Colonic mucosa (tissue), 4 donors: ENCODE measurements around the gene LRRC3C. TPM values are rescaled to one million over a fixed set of nuclear protein-coding genes. Genes with fewer than 3 reads are reported as not detected.
A peak's percentile ranks its signal among the peaks of the same experiment; 100 is the strongest.
"Not testable (repeated sequence)": the region's sequence is repeated elsewhere in the genome, so short reads cannot be mapped to it uniquely, and the experiment has no call there.

Experiments used
- DNase-seq: peaks from one replicate; pipeline ENCODE4 v3.0.0-alpha.2; 2020
- H3K27ac ChIP-seq: fragments of 200-600 bp; one replicate; pipeline ENCODE4 v1.8.0; 2021
- H3K27me3 ChIP-seq: fragments of 200-600 bp; one replicate; pipeline ENCODE4 v1.8.0; 2021
- H3K36me3 ChIP-seq: fragments of 200-600 bp; one replicate; pipeline ENCODE4 v1.8.0; 2021
- H3K4me1 ChIP-seq: fragments of 200-600 bp; one replicate; pipeline ENCODE4 v1.8.0; 2021; ENCODE audit warnings: mild to moderate bottlenecking
- H3K4me3 ChIP-seq: fragments of 200-600 bp; one replicate; pipeline ENCODE4 v1.8.0; 2021
- H3K9ac ChIP-seq, 2 donors: one replicate each; pipeline ENCODE4 v1.7.0; 2013; ENCODE audit warnings: control low read depth in 2 of 2, low read depth in 2 of 2, low read length in 2 of 2
- H3K9me3 ChIP-seq: fragments of 200-600 bp; one replicate; pipeline ENCODE4 v1.8.0; 2021
- intact Hi-C: fragments of 100-400 bp; cut with DNase I; formaldehyde crosslinking; loops from one replicate; pipeline ENCODE4 v1.14.1; 2022
- total RNA-seq, 2 donors: library from RNA; stranded (reverse); fragmentation: NEBNext Ultra II Directional in 1 of 2; extraction: Animal tissue kit (Norgen Biotek cat#: 25700) in 1 of 2; gene quantifications; one replicate each; pipeline ENCODE4 v1.2.1, GENCODE V29; 2021
- TF ChIP-seq, protein P1 (sequence below): fragments of 200-600 bp; IDR thresholded peaks from one replicate; pipeline ENCODE4 v1.8.0; 2022; ENCODE audit warnings: antibody characterized with exemption, mild to moderate bottlenecking
- donor health status: healthy.
- donor health status: DM: no; HTN: no; CAD: no.
- donor health status: DM: no; HTN: no; CAD: no.

Gene LRRC3C
- total RNA-seq, 2 donors from 2014 or later, result not detected

- DNase-seq, result no peak
- no peak overlapping the region for H3K9ac ChIP-seq
- H3K27ac ChIP-seq, result no peak overlapping the region
- TF ChIP-seq, protein P1, sequence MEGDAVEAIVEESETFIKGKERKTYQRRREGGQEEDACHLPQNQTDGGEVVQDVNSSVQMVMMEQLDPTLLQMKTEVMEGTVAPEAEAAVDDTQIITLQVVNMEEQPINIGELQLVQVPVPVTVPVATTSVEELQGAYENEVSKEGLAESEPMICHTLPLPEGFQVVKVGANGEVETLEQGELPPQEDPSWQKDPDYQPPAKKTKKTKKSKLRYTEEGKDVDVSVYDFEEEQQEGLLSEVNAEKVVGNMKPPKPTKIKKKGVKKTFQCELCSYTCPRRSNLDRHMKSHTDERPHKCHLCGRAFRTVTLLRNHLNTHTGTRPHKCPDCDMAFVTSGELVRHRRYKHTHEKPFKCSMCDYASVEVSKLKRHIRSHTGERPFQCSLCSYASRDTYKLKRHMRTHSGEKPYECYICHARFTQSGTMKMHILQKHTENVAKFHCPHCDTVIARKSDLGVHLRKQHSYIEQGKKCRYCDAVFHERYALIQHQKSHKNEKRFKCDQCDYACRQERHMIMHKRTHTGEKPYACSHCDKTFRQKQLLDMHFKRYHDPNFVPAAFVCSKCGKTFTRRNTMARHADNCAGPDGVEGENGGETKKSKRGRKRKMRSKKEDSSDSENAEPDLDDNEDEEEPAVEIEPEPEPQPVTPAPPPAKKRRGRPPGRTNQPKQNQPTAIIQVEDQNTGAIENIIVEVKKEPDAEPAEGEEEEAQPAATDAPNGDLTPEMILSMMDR, result no peak
- intact Hi-C loops, result no loop called here
- no peak overlapping the region for H3K4me3 ChIP-seq
- no peaks in the 10 kb centered on the region for H3K9me3 ChIP-seq
- H3K4me1 ChIP-seq, result no peaks in the 10 kb centered on the region
- H3K36me3 ChIP-seq, result no peaks in the 10 kb centered on the region
- no peaks in the 10 kb centered on the region for H3K27me3 ChIP-seq
These were observed 16.8 kb downstream of the LRRC3C start for GRCh38 chr17:39944393-39944711.

- Histone ChIP-seq H3K9me3 (no peaks in the 10 kb centered on the region), H3K9ac (no peak overlapping the region), H3K4me1 (no peaks in the 10 kb centered on the region), H3K36me3 (no peaks in the 10 kb centered on the region), H3K4me3 (no peak overlapping the region), H3K27me3 (no peaks in the 10 kb centered on the region), H3K27ac (no peak overlapping the region)
- intact Hi-C loops, result no loop called here
- DNase-seq, result no peak
- TF ChIP-seq, protein P1, result no peak
These were observed 19.2 kb downstream of the LRRC3C start for GRCh38 chr17:39946551-39947330.

DNA sequence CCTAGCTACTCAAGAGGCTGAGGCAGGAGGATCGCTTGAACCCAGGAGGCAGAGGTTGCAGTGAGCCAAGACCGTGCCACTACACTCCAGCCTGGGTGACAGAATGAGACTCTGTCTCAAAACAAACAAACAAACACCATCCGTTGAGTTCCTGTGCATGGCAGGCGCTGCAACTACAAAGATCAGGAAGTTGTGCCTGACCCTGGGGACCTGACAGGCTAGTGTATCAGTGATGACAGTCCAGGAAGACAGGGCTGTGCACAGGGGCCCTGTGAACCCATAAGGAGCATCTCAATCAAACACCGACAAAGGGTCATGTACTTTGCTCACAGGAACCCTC is 20.9 kb downstream of the LRRC3C start:
- intact Hi-C loops, H3K27me3 ChIP-seq, H3K4me3 ChIP-seq, H3K27ac ChIP-seq, H3K9me3 ChIP-seq, H3K4me1 ChIP-seq, H3K9ac ChIP-seq, DNase-seq, H3K36me3 ChIP-seq: not testable (repeated sequence)

DNA sequence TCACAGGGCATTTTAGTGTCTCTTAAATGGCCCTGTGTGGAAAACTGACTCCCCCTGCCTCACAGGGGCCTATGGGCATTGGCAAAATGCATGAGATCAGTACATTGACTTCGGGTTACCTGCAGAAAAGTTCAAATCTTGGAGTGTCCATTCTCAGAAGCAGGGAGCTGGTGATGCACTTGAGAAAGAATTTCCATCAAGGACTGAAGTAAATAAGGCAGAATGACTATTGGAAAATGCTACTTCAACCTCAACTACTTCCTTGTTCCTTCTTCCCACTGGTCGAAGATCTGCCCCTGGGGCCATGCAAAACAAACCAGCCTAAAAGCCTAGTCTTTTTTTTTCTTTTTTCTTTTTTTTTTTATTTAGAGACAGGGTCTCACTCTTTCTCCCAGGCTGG is 21.5 kb downstream of the LRRC3C start:
- H3K9me3 ChIP-seq, result no peaks in the 10 kb centered on the region
- H3K27ac ChIP-seq, result no peak overlapping the region
- TF ChIP-seq, protein P1, result no peak
- no peak for DNase-seq
- no peaks in the 10 kb centered on the region for H3K27me3 ChIP-seq
- intact Hi-C loops, result no loop called here
- no peaks in the 10 kb centered on the region for H3K4me1 ChIP-seq
- H3K4me3 ChIP-seq, result no peak overlapping the region
- H3K9ac ChIP-seq, result no peak overlapping the region
- H3K36me3 ChIP-seq, result no peaks in the 10 kb centered on the region

GRCh38 chr17:39950871-39951348 is 23.4 kb downstream of the LRRC3C start:
- no peak overlapping the region for H3K4me3 ChIP-seq
- H3K4me1 ChIP-seq, result no peaks in the 10 kb centered on the region
- no peaks in the 10 kb centered on the region for H3K27me3 ChIP-seq
- intact Hi-C loops, result no loop called here
- DNase-seq, result no peak
- H3K9me3 ChIP-seq, result no peaks in the 10 kb centered on the region
- no peaks in the 10 kb centered on the region for H3K36me3 ChIP-seq
- no peak overlapping the region for H3K9ac ChIP-seq
- no peak overlapping the region for H3K27ac ChIP-seq
- TF ChIP-seq, protein P1, result no peak

DNA sequence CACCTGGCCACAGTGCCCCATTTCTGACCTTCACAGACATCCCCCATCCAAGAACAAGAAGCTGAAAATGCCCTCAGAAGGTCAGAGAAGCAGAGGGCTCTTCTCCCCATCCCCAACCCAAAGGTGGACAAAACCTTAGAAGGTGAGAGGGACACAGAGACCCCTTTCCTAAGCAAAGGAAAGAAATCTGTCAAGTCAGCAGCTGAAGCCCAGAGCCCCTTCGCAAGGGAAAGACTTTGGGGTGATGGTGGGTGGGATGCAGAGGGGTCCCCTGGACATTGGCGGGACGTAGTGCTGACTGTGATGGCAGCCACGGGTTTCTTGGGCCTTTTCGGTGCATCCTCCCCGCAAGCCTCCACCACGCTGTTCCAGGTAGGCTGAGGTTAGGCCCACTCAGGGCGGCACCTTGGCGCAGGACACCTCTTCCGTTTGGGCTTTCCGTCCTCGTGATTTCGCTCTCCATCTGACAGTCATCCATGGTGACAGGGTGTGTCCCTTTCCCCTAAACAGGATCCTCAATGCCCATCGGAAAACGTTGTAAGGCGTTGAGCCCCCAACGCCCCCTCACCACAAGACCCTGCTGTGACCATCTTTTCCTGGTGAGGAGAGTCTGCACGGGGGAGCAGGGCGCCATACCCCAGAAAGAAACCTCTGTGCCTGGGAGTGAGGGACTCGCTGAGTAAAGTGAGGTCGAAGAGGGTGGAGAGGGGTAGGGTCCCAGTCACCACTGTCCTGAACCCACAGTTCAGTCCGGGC is 24.6 kb downstream of the LRRC3C start:
- Histone ChIP-seq H3K27me3 (no peaks in the 10 kb centered on the region), H3K9ac (peak overlapping the region; percentile 48 to 79), H3K27ac (no peak overlapping the region), H3K4me3 (peak overlapping the region; percentile 39), H3K36me3 (no peaks in the 10 kb centered on the region), H3K4me1 (no peaks in the 10 kb centered on the region), H3K9me3 (no peaks in the 10 kb centered on the region)
- DNase-seq, result peak; percentile 47
- TF ChIP-seq, protein P1, result no peak
- intact Hi-C loops, result no loop called here
